Activated naive CD8-positive, alpha-beta T cell (primary cell): Measurements from ENCODE around the gene RAB3IL1.

Experiments
- H3K27ac Mint-ChIP-seq: one replicate; pipeline ENCODE4 v1.8.0; 2021; ENCODE audit warnings: mixed read lengths
- H3K27me3 Mint-ChIP-seq: one replicate; pipeline ENCODE4 v1.8.0; 2021; ENCODE audit warnings: mixed read lengths
- H3K36me3 Mint-ChIP-seq: one replicate; pipeline ENCODE4 v1.8.0; 2021; ENCODE audit warnings: mixed read lengths
- H3K4me1 Mint-ChIP-seq: one replicate; pipeline ENCODE4 v1.8.0; 2021; ENCODE audit warnings: low read depth, mixed read lengths
- H3K4me3 Mint-ChIP-seq: one replicate; pipeline ENCODE4 v1.8.0; 2021; ENCODE audit warnings: mild to moderate bottlenecking, mixed read lengths
- H3K9me3 Mint-ChIP-seq: one replicate; pipeline ENCODE4 v1.8.0; 2021; ENCODE audit warnings: low read depth, mixed read lengths

Gene RAB3IL1

DNA sequence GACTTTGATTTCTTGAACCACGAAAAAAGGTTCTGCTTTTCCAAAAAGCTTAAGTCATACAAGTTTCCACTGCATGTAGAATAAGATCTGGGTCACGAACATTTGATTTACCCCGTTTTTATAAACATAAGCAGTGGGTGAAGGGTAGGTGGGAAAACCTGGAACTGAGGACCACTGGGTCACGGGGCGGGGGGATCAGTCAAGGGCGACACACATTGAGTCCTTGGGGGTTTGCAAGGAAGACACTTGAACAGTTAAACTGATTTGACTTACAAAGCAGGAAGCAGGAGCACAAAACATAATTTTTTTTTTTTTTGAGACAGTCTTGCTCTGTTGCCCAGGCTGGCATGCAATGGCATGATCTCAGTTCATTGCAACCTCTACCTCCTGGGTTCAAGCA is 36.9 kb downstream of the RAB3IL1 start:
- H3K4me3 Mint-ChIP-seq, result no peak overlapping the region
- no peaks in the 10 kb centered on the region for H3K4me1 Mint-ChIP-seq
- no peak overlapping the region for H3K27ac Mint-ChIP-seq
- H3K9me3 Mint-ChIP-seq, result no peaks in the 10 kb centered on the region
- peaks cover 1% of the 10 kb centered on the region for H3K27me3 Mint-ChIP-seq
- H3K36me3 Mint-ChIP-seq, result no peaks in the 10 kb centered on the region

DNA sequence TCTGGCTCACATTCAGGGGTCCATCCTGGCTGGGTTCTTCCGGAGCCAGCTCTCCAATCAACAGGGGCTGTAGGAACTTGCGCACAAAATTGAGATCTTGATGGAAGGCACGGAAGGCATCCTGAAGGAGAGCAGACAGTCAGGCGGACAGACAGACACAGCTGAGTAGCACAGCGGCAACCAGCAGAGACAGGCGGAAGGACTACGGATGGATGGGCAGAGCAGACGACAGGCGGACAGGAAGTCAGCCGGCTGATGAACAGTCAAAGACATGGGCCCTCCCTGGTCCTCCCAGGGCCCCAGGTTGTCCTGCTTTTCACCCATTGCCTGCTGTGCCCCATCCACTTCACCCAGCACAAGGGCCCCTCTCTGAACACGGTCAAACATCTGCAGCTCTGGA is 37.3 kb downstream of the RAB3IL1 start:
- Mint-ChIP-seq H3K27me3 (peaks cover 1% of the 10 kb centered on the region), H3K36me3 (no peaks in the 10 kb centered on the region), H3K4me3 (no peak overlapping the region), H3K4me1 (no peaks in the 10 kb centered on the region), H3K9me3 (no peaks in the 10 kb centered on the region), H3K27ac (no peak overlapping the region)

DNA sequence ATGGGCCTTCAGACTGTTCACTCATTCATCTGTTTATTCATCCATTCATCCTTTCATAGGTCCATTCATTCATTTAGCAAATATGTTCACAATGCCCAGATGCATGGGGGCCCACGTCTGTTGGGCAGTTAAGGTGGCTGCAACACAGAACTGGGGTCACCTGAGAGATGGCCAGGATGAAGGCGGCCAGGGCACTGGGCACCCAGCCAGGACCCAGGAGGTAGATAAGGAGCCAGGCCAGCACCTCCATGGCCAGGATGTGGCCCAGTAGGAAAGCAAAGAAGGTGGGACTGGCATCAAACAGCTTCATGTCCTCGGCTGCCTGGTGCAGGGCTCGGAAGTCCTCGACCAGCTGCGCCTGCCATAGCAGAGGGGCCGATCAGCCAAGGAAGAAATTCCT is 38.2 kb downstream of the RAB3IL1 start:
- H3K27me3 Mint-ChIP-seq, result peaks cover 1% of the 10 kb centered on the region
- H3K27ac Mint-ChIP-seq, result no peak overlapping the region
- no peaks in the 10 kb centered on the region for H3K9me3 Mint-ChIP-seq
- no peak overlapping the region for H3K4me3 Mint-ChIP-seq
- no peaks in the 10 kb centered on the region for H3K36me3 Mint-ChIP-seq
- no peaks in the 10 kb centered on the region for H3K4me1 Mint-ChIP-seq

DNA sequence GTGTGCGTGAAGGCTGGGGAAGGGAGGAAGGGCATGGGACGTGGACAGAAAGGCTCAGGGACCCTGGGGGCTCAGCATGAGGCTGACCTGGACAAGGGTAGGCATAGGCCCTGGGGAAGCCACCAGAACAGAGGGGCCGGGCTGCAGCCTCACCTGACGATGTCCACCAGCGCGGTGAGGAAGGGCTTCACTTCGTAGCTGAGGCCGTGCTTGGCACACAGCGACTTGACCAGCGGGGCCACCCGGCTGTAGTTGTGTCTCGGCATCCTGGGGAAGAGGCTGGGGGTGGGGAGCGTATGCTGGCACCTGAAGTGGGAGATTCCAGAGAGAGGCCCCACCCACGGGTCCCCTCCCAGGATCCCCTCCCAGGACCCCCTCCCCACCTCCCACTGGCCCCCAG is 41.7 kb downstream of the RAB3IL1 start:
- Mint-ChIP-seq H3K9me3 (no peaks in the 10 kb centered on the region), H3K27me3 (no peaks in the 10 kb centered on the region), H3K36me3 (no peaks in the 10 kb centered on the region), H3K4me1 (peaks cover 2% of the 10 kb centered on the region), H3K27ac (no peak overlapping the region), H3K4me3 (no peak overlapping the region)

DNA sequence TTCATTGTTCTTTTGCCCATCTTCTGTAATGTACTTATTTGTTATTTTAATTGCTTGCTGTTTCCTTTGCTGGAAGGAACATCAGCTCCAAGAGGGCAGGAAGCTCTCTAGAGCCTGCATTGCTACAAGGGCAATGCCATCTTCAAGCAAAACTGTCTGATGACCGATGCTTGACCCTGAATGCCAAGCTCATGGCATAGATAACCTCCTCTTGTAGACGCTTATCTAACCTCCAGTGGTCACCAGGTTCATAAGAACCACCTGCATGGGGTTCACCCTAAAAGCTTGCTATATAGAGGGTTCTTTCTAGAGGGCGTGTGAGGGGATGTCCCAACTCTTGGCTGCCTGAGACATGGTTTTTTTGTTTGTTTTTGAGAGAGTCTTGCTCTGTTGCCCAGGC is 42.5 kb downstream of the RAB3IL1 start:
- H3K4me1 Mint-ChIP-seq, result peaks cover 2% of the 10 kb centered on the region
- no peaks in the 10 kb centered on the region for H3K9me3 Mint-ChIP-seq
- no peak overlapping the region for H3K27ac Mint-ChIP-seq
- H3K27me3 Mint-ChIP-seq, result no peaks in the 10 kb centered on the region
- H3K4me3 Mint-ChIP-seq, result no peak overlapping the region
- H3K36me3 Mint-ChIP-seq, result no peaks in the 10 kb centered on the region

DNA sequence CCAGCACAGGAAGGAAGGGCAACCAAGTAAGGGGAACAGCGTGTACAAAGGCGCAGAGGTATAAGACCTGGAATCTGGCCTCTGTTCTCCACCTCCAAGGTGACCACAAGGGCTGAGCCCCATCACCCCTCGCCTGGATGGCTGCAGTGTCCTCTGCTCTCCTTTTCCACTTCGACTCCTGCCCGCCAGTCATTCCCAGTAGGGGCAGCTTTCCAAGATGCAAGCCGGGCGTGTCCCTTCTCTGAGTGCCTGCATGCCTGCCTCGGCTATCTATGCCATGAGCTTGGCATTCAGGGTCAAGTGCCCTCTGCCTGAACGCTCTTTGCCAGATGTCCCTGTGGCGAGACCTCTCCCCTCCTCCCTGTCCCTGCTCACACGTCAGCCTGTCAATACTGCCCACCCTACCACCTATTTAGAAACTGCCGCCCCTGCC is 43.0 kb downstream of the RAB3IL1 start:
- H3K27me3 Mint-ChIP-seq, result no peaks in the 10 kb centered on the region
- no peaks in the 10 kb centered on the region for H3K36me3 Mint-ChIP-seq
- no peak overlapping the region for H3K27ac Mint-ChIP-seq
- H3K9me3 Mint-ChIP-seq, result no peaks in the 10 kb centered on the region
- peaks cover 2% of the 10 kb centered on the region for H3K4me1 Mint-ChIP-seq
- H3K4me3 Mint-ChIP-seq, result no peak overlapping the region

DNA sequence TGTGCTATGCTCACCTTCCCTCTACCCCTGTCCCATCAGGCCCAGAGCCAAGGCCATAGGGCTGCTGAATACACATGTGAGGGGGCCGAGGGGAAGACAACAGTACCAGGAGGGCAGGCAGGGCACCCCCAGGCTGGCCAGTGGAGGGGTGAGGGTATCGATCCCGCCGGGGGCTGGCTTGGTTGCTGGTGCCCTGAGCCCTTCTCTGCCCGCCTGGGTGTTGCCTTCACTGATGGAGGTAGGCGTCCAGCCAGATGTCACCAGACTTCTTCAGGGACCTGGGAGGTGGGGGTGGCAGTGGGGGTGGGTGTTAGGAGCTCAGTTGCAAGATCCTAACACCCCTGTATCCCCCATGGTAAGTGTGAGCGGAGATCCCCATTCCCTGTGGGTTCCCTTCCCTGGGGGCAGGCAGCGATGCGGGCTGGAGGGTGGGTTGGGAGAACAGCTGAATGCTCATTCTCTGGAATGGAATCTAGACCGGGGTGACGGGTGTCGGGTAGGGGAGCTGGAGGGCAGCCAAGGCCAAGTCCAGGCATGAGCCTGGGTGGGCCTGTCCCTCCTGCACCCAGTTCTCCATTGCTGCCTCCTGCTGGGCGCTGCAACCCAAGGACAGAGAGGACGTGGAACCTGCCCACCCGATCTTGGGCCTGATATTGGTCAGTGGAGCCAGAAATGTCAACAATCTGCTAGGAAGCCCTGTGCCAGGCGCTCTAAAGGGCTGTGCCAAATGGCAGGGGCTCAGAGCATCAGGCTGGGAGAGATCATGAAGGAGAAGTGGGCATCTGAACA is 43.6 kb downstream of the RAB3IL1 start:
- Mint-ChIP-seq H3K4me1 (peaks cover 2% of the 10 kb centered on the region), H3K27me3 (no peaks in the 10 kb centered on the region), H3K9me3 (no peaks in the 10 kb centered on the region), H3K27ac (no peak overlapping the region), H3K36me3 (no peaks in the 10 kb centered on the region), H3K4me3 (no peak overlapping the region)

DNA sequence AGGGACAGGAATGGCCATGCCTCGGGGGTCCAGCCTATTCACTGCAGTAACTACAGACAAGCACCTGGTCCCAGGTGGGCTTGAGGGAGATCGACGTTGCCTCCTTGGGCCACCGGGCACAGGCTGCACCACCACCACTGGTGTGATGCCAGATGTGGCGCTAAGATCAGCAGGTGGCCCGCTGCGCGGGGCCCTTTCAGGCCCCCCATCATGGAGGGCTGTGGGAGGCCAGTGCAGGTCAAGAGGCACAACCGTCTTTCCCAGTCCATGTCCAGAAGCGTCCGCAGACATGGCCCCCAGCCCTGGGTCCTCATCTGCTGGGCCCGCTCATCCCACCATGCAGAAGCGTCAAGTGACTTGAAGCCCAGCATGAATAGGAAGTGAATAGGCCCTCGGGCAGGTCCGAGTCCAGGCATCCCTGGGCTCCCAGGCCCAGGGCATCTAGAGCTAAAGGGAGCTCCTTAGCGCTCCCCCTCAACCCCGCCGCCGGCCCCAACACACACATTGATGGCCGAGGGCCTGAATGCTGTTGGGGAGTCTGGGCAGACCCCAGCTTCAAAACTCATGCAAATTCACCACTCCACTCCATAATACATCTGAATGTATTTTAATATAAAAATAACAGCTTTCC is 44.3 kb downstream of the RAB3IL1 start:
- Mint-ChIP-seq H3K27me3 (no peaks in the 10 kb centered on the region), H3K4me3 (no peak overlapping the region), H3K9me3 (no peaks in the 10 kb centered on the region), H3K4me1 (peaks cover 2% of the 10 kb centered on the region), H3K36me3 (no peaks in the 10 kb centered on the region), H3K27ac (no peak overlapping the region)

DNA sequence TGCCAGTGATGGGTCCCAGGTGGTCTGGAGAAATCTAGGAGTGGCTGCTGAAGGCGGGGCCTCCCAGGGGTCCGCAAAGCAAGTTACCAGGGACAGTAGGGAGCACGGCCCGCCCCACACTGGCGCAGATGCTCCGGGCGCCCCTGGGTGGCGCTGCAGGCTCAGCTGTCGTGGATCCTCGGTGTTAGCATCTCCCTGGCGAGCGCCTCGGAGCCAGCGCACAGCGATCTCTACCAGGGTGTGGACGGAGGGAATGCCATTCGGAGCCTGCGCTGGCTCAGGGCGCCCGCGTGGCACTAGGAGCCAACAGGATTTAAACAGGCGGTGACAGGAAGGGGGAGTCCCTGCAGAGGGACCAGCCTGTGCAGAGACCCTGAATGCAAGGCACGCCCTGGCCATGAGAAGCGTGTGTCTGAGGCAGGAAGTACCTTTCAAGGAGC is 46.2 kb downstream of the RAB3IL1 start:
- no peaks in the 10 kb centered on the region for H3K36me3 Mint-ChIP-seq
- peaks cover 2% of the 10 kb centered on the region for H3K4me1 Mint-ChIP-seq
- H3K4me3 Mint-ChIP-seq, result no peak overlapping the region
- no peaks in the 10 kb centered on the region for H3K27me3 Mint-ChIP-seq
- no peak overlapping the region for H3K27ac Mint-ChIP-seq
- no peaks in the 10 kb centered on the region for H3K9me3 Mint-ChIP-seq

DNA sequence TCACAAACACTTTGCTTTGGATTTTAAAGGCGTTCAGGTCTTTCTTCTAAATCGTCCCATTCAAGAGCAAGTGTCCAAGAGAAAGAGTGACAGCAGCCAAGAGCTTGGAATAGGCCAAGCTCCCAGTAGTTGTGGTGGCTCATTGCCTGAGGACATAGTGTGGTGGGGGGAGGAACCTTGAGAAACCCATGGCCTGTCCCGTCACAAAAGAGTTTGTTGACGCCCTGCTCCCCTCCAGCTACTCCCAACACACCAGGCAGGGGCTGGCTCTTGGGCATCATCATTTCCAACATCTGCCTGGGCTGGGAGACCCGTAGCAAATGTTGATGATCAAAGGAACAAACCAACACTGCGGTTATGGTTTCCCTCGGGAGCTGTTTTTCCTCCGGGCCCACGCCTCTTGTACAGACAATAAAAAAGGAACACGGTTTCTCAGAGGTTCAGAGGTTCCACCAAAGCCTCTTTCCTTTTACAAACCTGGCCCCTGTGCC is 46.8 kb downstream of the RAB3IL1 start:
- Mint-ChIP-seq H3K27me3 (no peaks in the 10 kb centered on the region), H3K9me3 (no peaks in the 10 kb centered on the region), H3K27ac (no peak overlapping the region), H3K4me1 (peaks cover 2% of the 10 kb centered on the region), H3K36me3 (no peaks in the 10 kb centered on the region), H3K4me3 (no peak overlapping the region)

DNA sequence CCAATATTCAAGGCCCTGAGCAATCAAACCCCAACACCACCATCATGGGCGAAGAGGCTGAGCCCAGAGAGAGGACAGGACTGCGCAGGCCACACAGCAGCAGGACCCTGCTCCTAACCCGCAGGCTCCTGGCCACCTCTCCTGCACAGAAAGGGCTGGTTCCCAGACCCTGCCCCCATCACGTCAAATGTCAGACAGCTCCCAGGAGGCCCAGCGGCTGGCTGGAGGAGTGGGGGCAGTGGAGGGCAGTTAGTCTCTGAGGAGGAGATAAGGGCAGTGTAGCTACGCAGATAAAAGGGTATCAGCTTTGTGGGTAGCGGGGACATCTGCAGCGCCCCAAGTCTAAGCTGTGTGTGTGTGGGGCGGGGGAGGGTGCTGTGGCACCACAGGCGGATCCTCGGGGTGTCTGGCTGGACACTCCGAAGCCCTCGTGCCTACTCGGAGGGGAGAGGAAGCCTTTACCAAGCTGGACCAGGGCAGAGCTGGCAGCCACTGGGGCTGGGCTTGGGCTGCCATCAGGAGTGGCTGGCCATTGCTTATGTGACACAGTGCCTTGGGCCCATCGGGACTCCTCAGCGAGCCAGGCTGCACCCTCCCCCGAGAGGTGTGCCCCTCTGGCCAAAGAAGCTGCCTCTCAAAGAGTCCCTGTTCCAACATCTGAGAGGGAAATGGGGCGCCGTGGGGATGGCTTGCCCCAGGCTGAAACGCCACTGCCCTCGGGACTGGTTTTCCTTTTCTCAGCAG is 47.5 kb downstream of the RAB3IL1 start:
- H3K9me3 Mint-ChIP-seq, result no peaks in the 10 kb centered on the region
- no peaks in the 10 kb centered on the region for H3K36me3 Mint-ChIP-seq
- H3K4me3 Mint-ChIP-seq, result no peak overlapping the region
- H3K27ac Mint-ChIP-seq, result no peak overlapping the region
- no peaks in the 10 kb centered on the region for H3K27me3 Mint-ChIP-seq
- peaks cover 2% of the 10 kb centered on the region for H3K4me1 Mint-ChIP-seq

DNA sequence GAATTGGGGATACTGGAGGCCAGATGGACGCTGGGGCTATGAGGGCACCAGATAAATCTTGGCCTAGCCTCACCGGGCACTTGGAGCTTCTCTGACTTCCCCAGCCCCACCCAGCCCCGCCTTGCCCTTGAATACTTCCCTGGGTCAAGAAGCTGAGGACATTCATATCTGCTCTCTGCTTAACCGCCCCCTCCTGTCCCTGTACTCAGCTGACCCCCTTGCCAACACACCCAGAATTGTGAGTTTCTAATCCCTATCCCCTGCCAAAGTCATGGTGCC is 48.0 kb downstream of the RAB3IL1 start:
- Mint-ChIP-seq H3K36me3 (no peaks in the 10 kb centered on the region), H3K4me1 (peaks cover 2% of the 10 kb centered on the region), H3K27ac (no peak overlapping the region), H3K9me3 (no peaks in the 10 kb centered on the region), H3K4me3 (no peak overlapping the region), H3K27me3 (no peaks in the 10 kb centered on the region)

DNA sequence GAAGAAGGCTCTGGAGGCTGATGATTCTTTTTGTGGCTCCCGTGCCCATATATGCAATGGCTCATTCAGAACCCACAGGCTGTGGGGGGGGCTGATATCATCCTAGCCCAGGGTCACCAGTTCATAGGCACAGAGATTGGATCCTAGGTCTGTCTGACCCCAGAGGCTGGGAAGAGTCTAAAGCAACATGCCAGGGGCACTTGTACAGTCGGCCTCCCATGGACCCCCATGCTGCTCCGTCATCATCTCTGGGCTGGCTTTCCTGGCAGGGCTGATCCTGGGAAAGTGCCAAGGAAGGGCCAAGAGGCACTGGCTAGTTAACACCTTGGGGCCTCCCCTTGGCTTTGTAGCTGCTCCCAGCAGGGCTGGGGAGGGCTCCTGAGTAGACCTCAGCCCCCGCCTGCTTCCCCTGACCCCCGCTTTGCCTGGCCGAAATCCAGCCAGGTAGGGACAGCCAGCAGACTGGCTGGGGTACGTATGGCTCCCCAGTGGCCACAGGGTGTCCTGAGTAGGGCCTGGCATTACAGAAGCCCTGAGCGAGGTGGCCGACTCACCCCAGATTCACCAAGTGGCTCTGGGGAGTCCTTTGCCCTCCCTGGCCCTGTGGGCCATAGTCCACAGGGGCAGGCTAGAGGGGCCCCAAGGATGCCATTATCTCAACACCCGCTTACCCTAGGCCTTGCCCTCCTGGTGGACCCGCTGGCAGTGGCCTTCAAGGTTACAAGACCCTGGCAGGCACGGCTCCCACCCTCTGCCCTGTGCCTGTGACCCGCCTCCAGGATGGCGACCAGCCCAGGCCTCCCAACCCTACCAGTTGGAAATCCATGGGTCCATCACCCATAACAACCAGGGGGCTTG is 48.6 kb downstream of the RAB3IL1 start:
- H3K4me3 Mint-ChIP-seq, result no peak overlapping the region
- no peaks in the 10 kb centered on the region for H3K9me3 Mint-ChIP-seq
- H3K27ac Mint-ChIP-seq, result no peak overlapping the region
- H3K4me1 Mint-ChIP-seq, result peaks cover 2% of the 10 kb centered on the region
- no peaks in the 10 kb centered on the region for H3K27me3 Mint-ChIP-seq
- H3K36me3 Mint-ChIP-seq, result no peaks in the 10 kb centered on the region

DNA sequence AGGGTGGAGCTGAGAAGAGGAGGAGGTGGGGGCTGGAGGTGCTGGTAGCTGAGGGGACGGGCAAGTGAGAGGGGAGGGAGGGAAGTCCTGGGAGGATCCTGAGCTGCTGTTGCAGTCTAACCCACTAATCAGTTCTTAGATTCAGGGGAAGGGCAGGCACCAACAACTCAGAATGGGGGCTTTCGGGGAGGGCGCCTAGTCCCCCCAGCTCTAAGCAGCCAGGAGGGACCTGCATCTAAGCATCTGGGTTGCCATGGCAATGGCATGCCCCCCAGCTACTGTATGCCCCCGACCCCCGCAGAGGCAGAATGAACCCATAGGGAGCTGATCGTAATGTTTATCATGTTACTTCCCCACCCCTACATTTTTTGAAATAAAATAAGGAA is 50.4 kb downstream of the RAB3IL1 start:
- H3K4me1 Mint-ChIP-seq, result peaks cover 2% of the 10 kb centered on the region
- no peaks in the 10 kb centered on the region for H3K36me3 Mint-ChIP-seq
- H3K9me3 Mint-ChIP-seq, result no peaks in the 10 kb centered on the region
- no peaks in the 10 kb centered on the region for H3K27me3 Mint-ChIP-seq
- H3K4me3 Mint-ChIP-seq, result no peak overlapping the region
- H3K27ac Mint-ChIP-seq, result no peak overlapping the region
